PFSK-1 (cell line): ENCODE measurements around the gene ACTRT2. TPM values are rescaled to one million over a fixed set of nuclear protein-coding genes. Genes with fewer than 3 reads are reported as not detected.

Experiments used
- FOXP2 ChIP-seq: optimal IDR thresholded peaks from 2 replicates; pipeline ENCODE3; 2011; ENCODE audit warnings: borderline replicate concordance, control low read depth, inconsistent platforms; ENCODE audit not compliant: insufficient read depth; ENCODE audit errors: extremely low read length, extremely low read depth
- POLR2AphosphoS5 ChIP-seq: IDR thresholded peaks from 2 replicates; pipeline ENCODE4 v1.6.1; 2012; ENCODE audit warnings: low read depth, mild to moderate bottlenecking, control low read depth, low read length, moderate library complexity
- REST ChIP-seq, 2 experiments: IDR thresholded peaks; 2 replicates each; pipeline versions ENCODE4 v1.6.1 to v1.8.0; 2011 to 2012; ENCODE audit warnings: low read depth in 2 of 2, low read length in 2 of 2, control low read depth in 1 of 2, inconsistent platforms in 1 of 2, mild to moderate bottlenecking in 1 of 2, moderate library complexity in 1 of 2; ENCODE audit not compliant: insufficient read depth in 1 of 2
- SIN3A ChIP-seq: IDR thresholded peaks from 2 replicates; pipeline ENCODE4 v1.6.1; 2012; ENCODE audit warnings: mild to moderate bottlenecking, low read length, moderate library complexity, borderline replicate concordance; ENCODE audit not compliant: insufficient read depth
- TAF1 ChIP-seq: IDR thresholded peaks from 2 replicates; pipeline ENCODE4 v1.6.1; 2012; ENCODE audit warnings: low read length, control low read depth, borderline replicate concordance; ENCODE audit not compliant: insufficient read depth
- polyA plus RNA-seq: library from polyadenylated mRNA; unstranded; fragments of >200 nt; gene quantifications from one replicate; pipeline ENCODE4 v1.2.1, GENCODE V29; 2012; ENCODE audit warnings: low read depth, missing spikeins; ENCODE audit not compliant: insufficient read length

ACTRT2 gene
- polyA plus RNA-seq: not detected

GRCh38 chr1:3021233-3021671, at the start of gene ACTRT2:
ACTRT2 (plus strand) TSS chr1:3021467; CDS start chr1:3021687, 220 bp downstream.
- TF ChIP-seq SIN3A (no peak), FOXP2 (no peak), TAF1 (no peak), POLR2AphosphoS5 (no peak), REST (IDR thresholded peaks at IDR 0.05; ENCODE audit: insufficient read depth in 1 of 2, low read depth in 2 of 2, low read length in 2 of 2) (no peak)

GRCh38 chr1:2971609-2972008, 49.7 kb upstream of the ACTRT2 start:
- TF ChIP-seq TAF1 (no peak), POLR2AphosphoS5 (no peak), FOXP2 (no peak), SIN3A (no peak), REST (IDR thresholded peaks at IDR 0.05; ENCODE audit: insufficient read depth in 1 of 2, low read depth in 2 of 2, low read length in 2 of 2) (no peak)

GRCh38 chr1:2972011-2972878, 49.0 kb upstream of the ACTRT2 start:
- TF ChIP-seq FOXP2 (no peak), POLR2AphosphoS5 (no peak), REST (IDR thresholded peaks at IDR 0.05; ENCODE audit: insufficient read depth in 1 of 2, low read depth in 2 of 2, low read length in 2 of 2) (no peak), TAF1 (no peak), SIN3A (no peak)

- TF ChIP-seq FOXP2 (no peak), REST (IDR thresholded peaks at IDR 0.05; ENCODE audit: insufficient read depth in 1 of 2, low read depth in 2 of 2, low read length in 2 of 2) (no peak), TAF1 (no peak)
These were observed 48.2 kb upstream of the ACTRT2 start for GRCh38 chr1:2972879-2973575.
